Adrenal gland (tissue), 12 donors: ENCODE results near the gene SHROOM2. TPM values are rescaled to one million over a fixed set of nuclear protein-coding genes. Genes with fewer than 3 reads are reported as not detected.
"Not testable (repeated sequence)": the region's sequence is repeated elsewhere in the genome, so short reads cannot be mapped to it uniquely, and the experiment has no call there.

Experiments used
- DNase-seq, 7 donors: peaks; one replicate each; pipeline ENCODE4 v3.0.0-alpha.2; 2019 to 2020
- H3K27ac ChIP-seq, 5 donors: fragments of 200-600 bp; sonication (generic) in 4 of 5; 1 replicate in 3 of 5; 2 replicates in 2 of 5; pipeline versions ENCODE4 v1.5.1 to v1.8.0; 2016 to 2020; ENCODE audit warnings: mild to moderate bottlenecking in 1 of 5
- H3K27me3 ChIP-seq: fragments of 200-600 bp; 2 replicates; pipeline ENCODE4 v1.8.0; 2021
- H3K36me3 ChIP-seq, 2 donors: fragments of 200-600 bp; replicated peaks in 1 of 2; 1 replicate in 1 of 2; 2 replicates in 1 of 2; pipeline versions ENCODE4 v1.5.1 to v1.8.0; 2018 to 2022
- H3K4me1 ChIP-seq, 2 donors: fragments of 200-600 bp; replicated peaks in 1 of 2; 1 replicate in 1 of 2; 2 replicates in 1 of 2; pipeline versions ENCODE4 v1.5.1 to v1.8.0; 2018 to 2021
- H3K4me3 ChIP-seq, 4 donors: fragments of 200-600 bp; sonication (generic) in 3 of 4; one replicate each; pipeline ENCODE4 v1.5.1; 2016 to 2018
- H3K9me3 ChIP-seq, 3 donors: fragments of 200-600 bp; sonication (generic) in 1 of 3; replicated peaks in 1 of 3; 1 replicate in 2 of 3; 2 replicates in 1 of 3; pipeline versions ENCODE4 v1.5.1 to v1.8.0; 2016 to 2021
- POLR2A ChIP-seq, 2 donors: fragments of 450-650 bp; IDR thresholded peaks; one replicate each; pipeline ENCODE4 v1.6.1; 2017; ENCODE audit warnings: antibody characterized with exemption in 2 of 2, mild to moderate bottlenecking in 2 of 2, moderate library complexity in 1 of 2
- WGBS, 4 donors: extraction: QIAGEN DNeasy Blood & Tissue Kit in 2 of 4; methylation state at CpG; one replicate each; pipeline versions ENCODE4 v1.1.5 to v1.1.7; 2013 to 2017; 5-methylcytosine and 5-hydroxymethylcytosine counted together
- intact Hi-C, 2 donors: fragments of 100-400 bp; cut with DNase I; formaldehyde crosslinking; loops; one replicate each; pipeline versions ENCODE4 v1.14.1 to v1.15.0; 2022 to 2023
- polyA plus RNA-seq, 3 donors: library from polyadenylated mRNA; stranded (reverse); fragments of 200-250 nt in 2 of 3; fragments of 350-450 nt in 1 of 3; fragmentation: Illumina TruSeq in 1 of 3; extraction: RNeasy Lipid Tissue Mini Kit (QIAGEN cat#74804) in 1 of 3; gene quantifications; one replicate each; pipeline ENCODE4 v1.2.3, GENCODE V29; 2013 to 2014
- total RNA-seq, 9 donors: library from RNA; depleted of rRNA in 4 of 9; stranded (reverse); fragments of >200 nt in 4 of 9; fragments of 120-200 nt in 1 of 9; fragmentation: NEBNext Ultra II Directional in 1 of 9; extraction: Animal tissue kit (Norgen Biotek cat#: 25700) in 1 of 9; gene quantifications; one replicate each; pipeline versions ENCODE4 v1.1.0 to v1.2.4, GENCODE V29; 2013 to 2023
- TF ChIP-seq, protein P1 (sequence below), 6 experiments: fragments of 450-650 bp in 4 of 6; fragments of 200-600 bp in 2 of 6; sonication (generic) in 1 of 6; IDR thresholded peaks; 1 replicate in 5 of 6; 2 replicates in 1 of 6; pipeline versions ENCODE4 v1.5.1 to v1.8.0; 2016 to 2021; ENCODE audit warnings: antibody characterized with exemption in 6 of 6, mild to moderate bottlenecking in 2 of 6, moderate library complexity in 1 of 6
- donor health status: healthy with polysubstance abuse.
- donor health status: Bipolar disorder and iron deficiency.
- donor health status: DM: yes; HTN: yes; CAD: no.
- donor health status: DM: no; HTN: no; CAD: no.
- donor health status: DM: no; HTN: no; CAD: no.
- donor health status: DM: yes; HTN: yes; CAD: no.

SHROOM2 gene
- total and polyA plus RNA-seq, 12 donors, result 1.7 to 7.2 (median 4.0) TPM

GRCh38 chrX:9855561-9856283, 69.5 kb downstream of the SHROOM2 start:
- Histone ChIP-seq H3K36me3 (no peaks in the 10 kb centered on the region), H3K4me1 (no peaks in the 10 kb centered on the region), H3K9me3 (no peaks in the 10 kb centered on the region), H3K27me3 (peaks cover 10% of the 10 kb centered on the region), H3K27ac (peak overlapping the region in 1 of 5 donors; percentile 45), H3K4me3 (no peak overlapping the region)
- intact Hi-C loops, result no loop called here
- 55 to 81% (median 65%) methylated on average over 7 to 14 of the region's 14 CpGs for WGBS, 4 donors
- no peak for DNase-seq
- TF ChIP-seq, protein P1, sequence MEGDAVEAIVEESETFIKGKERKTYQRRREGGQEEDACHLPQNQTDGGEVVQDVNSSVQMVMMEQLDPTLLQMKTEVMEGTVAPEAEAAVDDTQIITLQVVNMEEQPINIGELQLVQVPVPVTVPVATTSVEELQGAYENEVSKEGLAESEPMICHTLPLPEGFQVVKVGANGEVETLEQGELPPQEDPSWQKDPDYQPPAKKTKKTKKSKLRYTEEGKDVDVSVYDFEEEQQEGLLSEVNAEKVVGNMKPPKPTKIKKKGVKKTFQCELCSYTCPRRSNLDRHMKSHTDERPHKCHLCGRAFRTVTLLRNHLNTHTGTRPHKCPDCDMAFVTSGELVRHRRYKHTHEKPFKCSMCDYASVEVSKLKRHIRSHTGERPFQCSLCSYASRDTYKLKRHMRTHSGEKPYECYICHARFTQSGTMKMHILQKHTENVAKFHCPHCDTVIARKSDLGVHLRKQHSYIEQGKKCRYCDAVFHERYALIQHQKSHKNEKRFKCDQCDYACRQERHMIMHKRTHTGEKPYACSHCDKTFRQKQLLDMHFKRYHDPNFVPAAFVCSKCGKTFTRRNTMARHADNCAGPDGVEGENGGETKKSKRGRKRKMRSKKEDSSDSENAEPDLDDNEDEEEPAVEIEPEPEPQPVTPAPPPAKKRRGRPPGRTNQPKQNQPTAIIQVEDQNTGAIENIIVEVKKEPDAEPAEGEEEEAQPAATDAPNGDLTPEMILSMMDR (IDR thresholded peaks at IDR 0.05), result no peak
- no peak for TF ChIP-seq POLR2A (IDR thresholded peaks at IDR 0.05)

GRCh38 chrX:9856588-9856987, 70.4 kb downstream of the SHROOM2 start:
- Histone ChIP-seq H3K4me1 (no peaks in the 10 kb centered on the region), H3K27ac (no peak overlapping the region), H3K9me3 (no peaks in the 10 kb centered on the region), H3K4me3 (no peak overlapping the region), H3K36me3 (no peaks in the 10 kb centered on the region), H3K27me3 (peaks cover 10% of the 10 kb centered on the region)
- DNase-seq, result no peak
- intact Hi-C loops, result no loop called here
- TF ChIP-seq, protein P1 (IDR thresholded peaks at IDR 0.05), result no peak
- no peak for TF ChIP-seq POLR2A (IDR thresholded peaks at IDR 0.05)
- 71 to 89% (median 79%) methylated on average over 9 of the region's 9 CpGs for WGBS, 4 donors

GRCh38 chrX:9857575-9858474, 71.6 kb downstream of the SHROOM2 start:
- intact Hi-C loops, result no loop called here
- 74 to 92% (median 79%) methylated on average over 9 to 21 of the region's 21 CpGs for WGBS, 4 donors
- Histone ChIP-seq H3K27me3 (peaks cover 10% of the 10 kb centered on the region), H3K36me3 (no peaks in the 10 kb centered on the region), H3K4me1 (no peaks in the 10 kb centered on the region), H3K27ac (no peak overlapping the region), H3K9me3 (no peaks in the 10 kb centered on the region), H3K4me3 (no peak overlapping the region)
- no peak for DNase-seq
- no peak for TF ChIP-seq POLR2A (IDR thresholded peaks at IDR 0.05)
- TF ChIP-seq, protein P1 (IDR thresholded peaks at IDR 0.05), result no peak

DNA sequence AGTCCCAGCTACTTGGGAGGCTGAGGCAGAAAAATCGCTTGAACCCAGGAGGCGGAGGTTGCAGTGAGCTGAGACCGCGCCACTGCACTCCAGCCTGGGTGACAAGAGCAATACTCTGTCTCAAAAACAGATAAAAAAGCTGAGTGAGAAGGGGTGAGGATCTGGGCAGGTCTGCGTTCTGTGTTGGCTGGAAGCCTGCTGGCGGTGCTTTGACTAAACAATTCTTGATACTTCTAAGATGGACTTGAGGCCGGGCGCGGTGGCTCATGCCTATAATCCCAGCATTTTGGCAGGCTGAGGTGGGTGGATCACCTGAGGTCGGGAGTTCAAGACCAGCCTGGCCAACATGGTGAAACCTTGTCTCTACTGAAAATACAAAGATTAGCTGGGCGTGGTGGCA, 72.5 kb downstream of the SHROOM2 start:
- H3K4me3 ChIP-seq, H3K27me3 ChIP-seq, H3K36me3 ChIP-seq, intact Hi-C loops, H3K4me1 ChIP-seq, H3K9me3 ChIP-seq, DNase-seq, H3K27ac ChIP-seq: not testable (repeated sequence)
- 88 to 92% (median 91%) methylated on average over 11 of the region's 11 CpGs for WGBS, 4 donors
